H1 (cell line): ENCODE measurements around the gene ADGRL3. TPM values are rescaled to one million over a fixed set of nuclear protein-coding genes. Genes with fewer than 3 reads are reported as not detected.

ENCODE experiments used
- CTCF ChIA-PET: fragments of 300-600 bp; sonication (Branson Sonifier 250); formaldehyde crosslinking; loops from one replicate; lab custom pipeline; 2021; ENCODE audit not compliant: partially characterized antibody; lab: Charles Lee
- POLR2A ChIA-PET: fragments of 300-600 bp; sonication (Branson Sonifier 250); formaldehyde crosslinking; loops from one replicate; lab custom pipeline; 2021; ENCODE audit warnings: inconsistent platforms; ENCODE audit not compliant: partially characterized antibody; lab: Charles Lee
- DNase-seq, 2 experiments: peaks; one replicate each; pipeline versions ENCODE4 v3.0.0 to v3.0.0-alpha.2; 2010 to 2022; ENCODE audit warnings: low spot score in 2 of 2, low read depth in 1 of 2, mixed read lengths in 1 of 2
- FAIRE-seq: peaks from 2 replicates; lab custom pipeline; 2011; peaks lifted over from hg19 to GRCh38; lab: Jason Lieb, UNC
- H2AFZ ChIP-seq: 2 replicates; pipeline ENCODE4 v1.8.1; 2012; ENCODE audit warnings: low read length, inconsistent platforms
- H2AK5ac ChIP-seq: 2 replicates; pipeline ENCODE4 v1.6.1; 2013; ENCODE audit warnings: low read depth, low read length
- H2BK120ac ChIP-seq: replicated peaks from 2 replicates; pipeline ENCODE3; 2013; ENCODE audit warnings: low read depth, low read length, inconsistent platforms
- H2BK12ac ChIP-seq: 2 replicates; pipeline ENCODE4 v1.6.1; 2013; ENCODE audit warnings: low read depth, low read length
- H2BK15ac ChIP-seq: 2 replicates; pipeline ENCODE4 v1.6.1; 2013; ENCODE audit warnings: low read length
- H2BK20ac ChIP-seq: 2 replicates; pipeline ENCODE4 v1.6.1; 2013; ENCODE audit warnings: low read length
- H2BK5ac ChIP-seq: 2 replicates; pipeline ENCODE4 v1.6.1; 2013; ENCODE audit warnings: low read depth, low read length
- H3K14ac ChIP-seq: 2 replicates; pipeline ENCODE4 v1.6.1; 2013; ENCODE audit warnings: inconsistent platforms; ENCODE audit not compliant: insufficient read length
- H3K18ac ChIP-seq: 2 replicates; pipeline ENCODE4 v1.6.1; 2013; ENCODE audit warnings: low read length; ENCODE audit errors: extremely low read depth
- H3K23ac ChIP-seq: 2 replicates; pipeline ENCODE4 v1.6.1; 2013; ENCODE audit warnings: inconsistent platforms; ENCODE audit not compliant: insufficient read length
- H3K23me2 ChIP-seq: 2 replicates; pipeline ENCODE4 v1.6.1; 2013; ENCODE audit warnings: low read depth, low read length
- H3K27ac ChIP-seq: 2 replicates; pipeline ENCODE4 v1.6.1; 2011; ENCODE audit warnings: low read depth, low read length, inconsistent platforms
- H3K27me3 ChIP-seq, 4 experiments: replicated peaks in 1 of 4; 1 replicate in 1 of 4; 2 replicates in 3 of 4; pipeline versions ENCODE4 v1.6.1 to v1.8.1; 2011 to 2013; ENCODE audit warnings: low read length in 3 of 4, mild to moderate bottlenecking in 3 of 4, inconsistent platforms in 2 of 4, mixed read lengths in 2 of 4, moderate library complexity in 1 of 4; ENCODE audit not compliant: control insufficient read depth in 3 of 4, insufficient read depth in 3 of 4; ENCODE audit errors: extremely low read depth in 1 of 4
- H3K36me3 ChIP-seq, 4 experiments: 2 replicates each; pipeline versions ENCODE4 v1.6.1 to v1.8.1; 2011 to 2013; ENCODE audit warnings: mild to moderate bottlenecking in 4 of 4, low read length in 3 of 4, moderate library complexity in 2 of 4, control low read depth in 1 of 4, inconsistent platforms in 1 of 4; ENCODE audit not compliant: insufficient read depth in 4 of 4, control insufficient read depth in 2 of 4
- H3K4ac ChIP-seq: replicated peaks from 2 replicates; pipeline ENCODE3; 2013; ENCODE audit warnings: low read length, low read depth, mixed read lengths, inconsistent platforms; ENCODE audit not compliant: insufficient read length
- H3K4me1 ChIP-seq, 4 experiments: replicated peaks in 1 of 4; 1 replicate in 1 of 4; 2 replicates in 3 of 4; pipeline versions ENCODE4 v1.6.1 to v1.8.1; 2011 to 2013; ENCODE audit warnings: low read length in 3 of 4, inconsistent platforms in 2 of 4, mixed read lengths in 1 of 4; ENCODE audit not compliant: insufficient read depth in 4 of 4, control insufficient read depth in 3 of 4
- H3K4me2 ChIP-seq, 2 experiments: 2 replicates each; pipeline versions ENCODE4 v1.6.1 to v1.8.1; 2011 to 2013; ENCODE audit warnings: low read depth in 2 of 2, low read length in 2 of 2, control low read depth in 1 of 2, inconsistent platforms in 1 of 2, mild to moderate bottlenecking in 1 of 2; ENCODE audit not compliant: insufficient read depth in 1 of 2
- H3K4me3 ChIP-seq, 4 experiments: fragments of 200-600, 300-600 bp in 1 of 4; sonication (generic), shearing (Covaris generic), sonication (Bioruptor Twin) in 1 of 4; 2 replicates each; pipeline versions ENCODE4 v1.5.1 to v1.8.1; 2011 to 2016; ENCODE audit warnings: low read length in 4 of 4, low read depth in 3 of 4, control low read depth in 2 of 4, inconsistent platforms in 2 of 4, mild to moderate bottlenecking in 2 of 4, mixed read lengths in 1 of 4, moderate library complexity in 1 of 4; ENCODE audit not compliant: insufficient read depth in 2 of 4; ENCODE audit errors: extremely low read depth in 1 of 4
- H3K56ac ChIP-seq: replicated peaks from 2 replicates; pipeline ENCODE3; 2013; ENCODE audit warnings: low read depth, mild to moderate bottlenecking, mixed read lengths, low read length, inconsistent platforms; ENCODE audit not compliant: insufficient read length
- H3K79me1 ChIP-seq: 2 replicates; pipeline ENCODE4 v1.6.1; 2013; ENCODE audit warnings: low read depth, low read length, control low read depth
- H3K79me2 ChIP-seq, 2 experiments: 2 replicates each; pipeline versions ENCODE4 v1.6.1 to v1.8.1; 2012 to 2013; ENCODE audit warnings: low read length in 2 of 2, mild to moderate bottlenecking in 2 of 2, inconsistent platforms in 1 of 2; ENCODE audit not compliant: insufficient read depth in 2 of 2, control insufficient read depth in 1 of 2
- H3K9ac ChIP-seq, 4 experiments: replicated peaks in 1 of 4; 1 replicate in 1 of 4; 2 replicates in 3 of 4; pipeline versions ENCODE4 v1.6.1 to v1.8.1; 2011 to 2013; ENCODE audit warnings: low read depth in 3 of 4, low read length in 3 of 4, control low read depth in 2 of 4, mild to moderate bottlenecking in 2 of 4, moderate library complexity in 2 of 4, inconsistent platforms in 1 of 4; ENCODE audit errors: extremely low read depth in 1 of 4
- H3K9me3 ChIP-seq, 2 experiments: 2 replicates each; pipeline versions ENCODE4 v1.6.1 to v1.8.1; 2012 to 2013; ENCODE audit warnings: mild to moderate bottlenecking in 2 of 2, moderate library complexity in 2 of 2, control low read depth in 1 of 2, inconsistent platforms in 1 of 2, low read depth in 1 of 2, low read length in 1 of 2, mixed read lengths in 1 of 2; ENCODE audit not compliant: insufficient read depth in 2 of 2
- H4K20me1 ChIP-seq, 2 experiments: replicated peaks in 1 of 2; 2 replicates each; pipeline versions ENCODE3 to v1.8.1; 2011 to 2013; ENCODE audit warnings: inconsistent platforms in 2 of 2, low read length in 2 of 2, mild to moderate bottlenecking in 1 of 2; ENCODE audit not compliant: insufficient read depth in 2 of 2, control insufficient read depth in 1 of 2
- H4K5ac ChIP-seq: 2 replicates; pipeline ENCODE4 v1.6.1; 2013; ENCODE audit warnings: low read length, low read depth, mixed read lengths, inconsistent platforms; ENCODE audit not compliant: insufficient read length
- H4K8ac ChIP-seq: 2 replicates; pipeline ENCODE4 v1.8.0; 2013; ENCODE audit warnings: mild to moderate bottlenecking, moderate library complexity, low read length, inconsistent platforms; ENCODE audit not compliant: insufficient read depth; ENCODE audit errors: extremely low read depth
- H4K91ac ChIP-seq: replicated peaks from 2 replicates; pipeline ENCODE3; 2013; ENCODE audit warnings: low read length, mixed read lengths, inconsistent platforms; ENCODE audit not compliant: insufficient read length
- CEBPB ChIP-seq: IDR thresholded peaks from 2 replicates; pipeline ENCODE4 v1.6.1; 2012; ENCODE audit warnings: low read depth, low read length
- EGR1 ChIP-seq: IDR thresholded peaks from 2 replicates; pipeline ENCODE4 v1.6.1; 2011; ENCODE audit warnings: low read depth, low read length, borderline replicate concordance
- PHF8 ChIP-seq: fragments of 200-600 bp; sonication (generic); conservative IDR thresholded peaks from 2 replicates; pipeline ENCODE4 v1.7.1; 2012; ENCODE audit warnings: low read depth, mild to moderate bottlenecking, inconsistent platforms, low read length, moderate library complexity
- SIN3A ChIP-seq, 2 experiments: IDR thresholded peaks in 1 of 2; conservative IDR thresholded peaks in 1 of 2; 2 replicates each; pipeline ENCODE4 v1.6.1; 2011 to 2012; ENCODE audit warnings: low read length in 2 of 2, improper control_type of control experiment in 1 of 2, low read depth in 1 of 2, mild to moderate bottlenecking in 1 of 2
- ZNF274 ChIP-seq: IDR thresholded peaks from 2 replicates; pipeline ENCODE4 v1.7.0; 2012; ENCODE audit warnings: low read length, borderline replicate concordance; ENCODE audit errors: extremely low read depth
- WGBS, 2 experiments: shearing (Covaris generic) in 1 of 2; methylation state at CpG; one replicate each; pipeline versions ENCODE4 v1.1.6 to v1.1.7; 2013 to 2015; ENCODE audit warnings: low lambda C conversion rate in 2 of 2, mixed read lengths in 2 of 2, inconsistent platforms in 1 of 2, low coverage in 1 of 2, missing lambda C conversion rate in 1 of 2; ENCODE audit not compliant: insufficient replicate concordance in 2 of 2, insufficient coverage in 1 of 2, insufficient read length in 1 of 2; ENCODE audit errors: extremely low coverage in 1 of 2, missing lambda C conversion rate in 1 of 2; 5-methylcytosine and 5-hydroxymethylcytosine counted together
- polyA plus RNA-seq, 7 experiments: library from polyadenylated mRNA; depleted of rRNA in 3 of 7; stranded (reverse) in 5 of 7; unstranded in 2 of 7; fragments of >200 nt in 5 of 7; fragments of 200-250 nt in 2 of 7; gene quantifications; 1 replicate in 5 of 7; 2 replicates in 1 of 7; 4 replicates in 1 of 7; pipeline versions ENCODE4 v1.2.1 to v1.2.3, GENCODE V29; 2011 to 2013; ENCODE audit warnings: missing spikeins in 2 of 7, mixed read lengths in 2 of 7
- total RNA-seq: library from RNA; stranded (reverse); fragmentation: NEBNext Ultra II Directional; extraction: Animal tissue kit (Norgen Biotek cat#: 25700); gene quantifications from 2 replicates; pipeline ENCODE4 v1.2.1, GENCODE V29; 2021
- TF ChIP-seq, protein P1 (sequence below): IDR thresholded peaks from 2 replicates; pipeline ENCODE4 v1.6.1; 2012; ENCODE audit warnings: inconsistent platforms
- TF ChIP-seq, protein P2 (sequence below): IDR thresholded peaks from 2 replicates; pipeline ENCODE4 v1.6.1; 2012; ENCODE audit warnings: low read length, inconsistent platforms
- TF ChIP-seq, protein P3 (sequence below), 3 experiments: IDR thresholded peaks; 1 replicate in 2 of 3; 2 replicates in 1 of 3; pipeline versions ENCODE4 v1.5.1 to v1.6.1; 2011; ENCODE audit warnings: low read length in 3 of 3, mild to moderate bottlenecking in 3 of 3, inconsistent platforms in 2 of 3, low read depth in 1 of 3, moderate library complexity in 1 of 3; ENCODE audit not compliant: insufficient read depth in 1 of 3; ENCODE audit errors: control extremely low read depth in 1 of 3

Gene ADGRL3
- total and polyA plus RNA-seq, 2 of the 8 experiments (the other 6 are each of a cell fraction or from before 2014, with no cell fraction given): 6.6 to 13.0 TPM

DNA sequence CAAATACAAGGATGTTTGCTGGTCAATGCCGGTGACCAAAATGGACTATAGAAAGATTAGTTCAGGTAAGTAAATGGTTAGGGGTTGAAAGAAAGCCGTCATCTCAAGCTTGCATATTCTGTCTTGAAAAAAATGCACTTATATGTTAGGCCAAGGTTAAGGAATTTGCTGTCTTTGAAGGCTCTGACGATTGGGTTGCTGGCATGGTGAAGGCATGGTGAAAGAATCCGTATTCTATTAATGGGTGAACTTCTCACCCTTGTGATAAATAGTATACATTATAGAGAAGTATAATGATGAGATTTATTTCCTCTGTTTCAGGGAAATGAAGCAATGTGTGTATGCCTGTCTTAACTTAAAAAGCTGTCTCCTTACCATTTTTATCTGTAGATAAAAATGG, 132.6 kb downstream of the ADGRL3 start:
- Histone ChIP-seq H4K5ac (no peak overlapping the region), H3K79me1 (no peaks in the 10 kb centered on the region), H3K18ac (no peak overlapping the region), H3K4ac (no peak overlapping the region), H4K8ac (no peak overlapping the region), H2AFZ (no peak overlapping the region), H4K20me1 (peaks cover 0 to 2% of the 10 kb centered on the region in 2 experiments), H2BK12ac (no peak overlapping the region), H2BK20ac (no peak overlapping the region), H3K14ac (no peak overlapping the region), H3K9ac (no peak overlapping the region), H2BK15ac (no peak overlapping the region), H3K79me2 (0 out of 4 replicates have a peak, but pooled peaks cover 0 to 4% of the 10 kb centered on the region in 2 experiments), H2AK5ac (no peak overlapping the region), H3K4me3 (no peak overlapping the region), H3K27ac (no peak overlapping the region), H2BK5ac (no peak overlapping the region), H3K9me3 (0 out of 4 replicates have a peak, but pooled peaks cover 0 to 2% of the 10 kb centered on the region in 2 experiments), H3K4me2 (no peak overlapping the region), H3K56ac (no peak overlapping the region), H4K91ac (no peak overlapping the region), H3K36me3 (no peaks in the 10 kb centered on the region), H3K23me2 (0 out of 2 replicates have a peak, but pooled peaks cover 2% of the 10 kb centered on the region), H3K23ac (no peak overlapping the region), H3K27me3 (no peaks in the 10 kb centered on the region), H2BK120ac (no peak overlapping the region), H3K4me1 (peaks cover 2 to 19% (median 10%) of the 10 kb centered on the region in 4 experiments; a peak in 6 of 7 replicates)
- CTCF ChIA-PET: no interaction called here
- POLR2A ChIA-PET: no interaction called here
- no peak for FAIRE-seq
- WGBS, 2 experiments: 79% methylated on average over 4 of the region's 4 CpGs; no CpG with 5 or more reads in 1 of the 2 experiments
- DNase-seq: no peak
- TF ChIP-seq SIN3A (conservative IDR thresholded peaks at IDR 0.05 in 1 of 2, IDR thresholded peaks at IDR 0.05 in 1 of 2; ENCODE audit: low read depth in 1 of 2, low read length in 2 of 2) (no peak), EGR1 (no peak), PHF8 (no peak), ZNF274 (no peak), CEBPB (no peak)
- TF ChIP-seq, protein P1, sequence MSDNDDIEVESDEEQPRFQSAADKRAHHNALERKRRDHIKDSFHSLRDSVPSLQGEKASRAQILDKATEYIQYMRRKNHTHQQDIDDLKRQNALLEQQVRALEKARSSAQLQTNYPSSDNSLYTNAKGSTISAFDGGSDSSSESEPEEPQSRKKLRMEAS: no peak
- TF ChIP-seq, protein P2, sequence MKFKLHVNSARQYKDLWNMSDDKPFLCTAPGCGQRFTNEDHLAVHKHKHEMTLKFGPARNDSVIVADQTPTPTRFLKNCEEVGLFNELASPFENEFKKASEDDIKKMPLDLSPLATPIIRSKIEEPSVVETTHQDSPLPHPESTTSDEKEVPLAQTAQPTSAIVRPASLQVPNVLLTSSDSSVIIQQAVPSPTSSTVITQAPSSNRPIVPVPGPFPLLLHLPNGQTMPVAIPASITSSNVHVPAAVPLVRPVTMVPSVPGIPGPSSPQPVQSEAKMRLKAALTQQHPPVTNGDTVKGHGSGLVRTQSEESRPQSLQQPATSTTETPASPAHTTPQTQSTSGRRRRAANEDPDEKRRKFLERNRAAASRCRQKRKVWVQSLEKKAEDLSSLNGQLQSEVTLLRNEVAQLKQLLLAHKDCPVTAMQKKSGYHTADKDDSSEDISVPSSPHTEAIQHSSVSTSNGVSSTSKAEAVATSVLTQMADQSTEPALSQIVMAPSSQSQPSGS: no peak
- TF ChIP-seq, protein P3, sequence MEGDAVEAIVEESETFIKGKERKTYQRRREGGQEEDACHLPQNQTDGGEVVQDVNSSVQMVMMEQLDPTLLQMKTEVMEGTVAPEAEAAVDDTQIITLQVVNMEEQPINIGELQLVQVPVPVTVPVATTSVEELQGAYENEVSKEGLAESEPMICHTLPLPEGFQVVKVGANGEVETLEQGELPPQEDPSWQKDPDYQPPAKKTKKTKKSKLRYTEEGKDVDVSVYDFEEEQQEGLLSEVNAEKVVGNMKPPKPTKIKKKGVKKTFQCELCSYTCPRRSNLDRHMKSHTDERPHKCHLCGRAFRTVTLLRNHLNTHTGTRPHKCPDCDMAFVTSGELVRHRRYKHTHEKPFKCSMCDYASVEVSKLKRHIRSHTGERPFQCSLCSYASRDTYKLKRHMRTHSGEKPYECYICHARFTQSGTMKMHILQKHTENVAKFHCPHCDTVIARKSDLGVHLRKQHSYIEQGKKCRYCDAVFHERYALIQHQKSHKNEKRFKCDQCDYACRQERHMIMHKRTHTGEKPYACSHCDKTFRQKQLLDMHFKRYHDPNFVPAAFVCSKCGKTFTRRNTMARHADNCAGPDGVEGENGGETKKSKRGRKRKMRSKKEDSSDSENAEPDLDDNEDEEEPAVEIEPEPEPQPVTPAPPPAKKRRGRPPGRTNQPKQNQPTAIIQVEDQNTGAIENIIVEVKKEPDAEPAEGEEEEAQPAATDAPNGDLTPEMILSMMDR (IDR thresholded peaks at IDR 0.05; ENCODE audit: control extremely low read depth in 1 of 3, insufficient read depth in 1 of 3, low read depth in 1 of 3, low read length in 3 of 3): no peak
